Measurements from ENCODE around the gene MAP2K6. TPM values are rescaled to one million over a fixed set of nuclear protein-coding genes. Genes with fewer than 3 reads are reported as not detected.
"Not testable (repeated sequence)": the region's sequence is repeated elsewhere in the genome, so short reads cannot be mapped to it uniquely, and the experiment has no call there.

MAP2K6 gene
- total RNA-seq, 1 donor from 2014 or later = 4.7 TPM

DNA sequence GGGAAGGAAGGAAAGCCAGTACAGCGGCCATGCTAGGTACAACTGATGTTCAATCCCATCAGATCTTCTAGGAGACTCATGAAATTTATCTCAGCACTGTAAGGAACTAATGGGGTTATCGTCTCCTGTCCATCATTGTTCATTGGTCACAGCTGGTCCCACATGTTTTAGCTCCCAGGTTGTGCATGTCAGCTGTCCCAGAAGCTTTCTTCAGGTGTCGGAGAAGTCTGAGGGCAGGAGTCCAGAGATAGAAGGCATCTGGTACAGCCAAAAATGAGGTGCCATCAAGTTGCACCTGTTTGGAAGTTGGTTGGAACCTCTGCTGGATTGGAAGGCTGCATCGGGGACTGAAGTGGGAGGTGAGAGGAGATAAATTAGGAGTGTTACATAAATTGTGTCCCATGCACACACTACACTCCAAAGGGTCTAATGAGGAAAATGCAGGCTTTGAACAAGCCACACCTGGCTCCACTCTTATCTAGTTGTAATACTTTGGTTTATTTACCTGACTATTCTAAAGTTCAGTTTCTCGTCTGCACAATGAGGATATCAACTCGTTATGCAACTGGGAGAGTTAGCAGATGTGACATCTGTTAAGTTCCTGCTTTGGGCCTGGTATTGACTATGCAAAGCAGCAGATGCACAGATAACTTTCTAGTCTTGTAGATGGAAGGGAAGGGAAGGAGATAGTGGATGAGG lies 62.9 kb downstream of the MAP2K6 start:
- Histone ChIP-seq H3K9me3 (no peaks in the 10 kb centered on the region), H3K4me3 (no peak overlapping the region), H3K27ac (no peak overlapping the region), H3K36me3 (no peaks in the 10 kb centered on the region), H3K4me1 (no peaks in the 10 kb centered on the region), H3K27me3 (no peaks in the 10 kb centered on the region)
- TF ChIP-seq, protein P1, sequence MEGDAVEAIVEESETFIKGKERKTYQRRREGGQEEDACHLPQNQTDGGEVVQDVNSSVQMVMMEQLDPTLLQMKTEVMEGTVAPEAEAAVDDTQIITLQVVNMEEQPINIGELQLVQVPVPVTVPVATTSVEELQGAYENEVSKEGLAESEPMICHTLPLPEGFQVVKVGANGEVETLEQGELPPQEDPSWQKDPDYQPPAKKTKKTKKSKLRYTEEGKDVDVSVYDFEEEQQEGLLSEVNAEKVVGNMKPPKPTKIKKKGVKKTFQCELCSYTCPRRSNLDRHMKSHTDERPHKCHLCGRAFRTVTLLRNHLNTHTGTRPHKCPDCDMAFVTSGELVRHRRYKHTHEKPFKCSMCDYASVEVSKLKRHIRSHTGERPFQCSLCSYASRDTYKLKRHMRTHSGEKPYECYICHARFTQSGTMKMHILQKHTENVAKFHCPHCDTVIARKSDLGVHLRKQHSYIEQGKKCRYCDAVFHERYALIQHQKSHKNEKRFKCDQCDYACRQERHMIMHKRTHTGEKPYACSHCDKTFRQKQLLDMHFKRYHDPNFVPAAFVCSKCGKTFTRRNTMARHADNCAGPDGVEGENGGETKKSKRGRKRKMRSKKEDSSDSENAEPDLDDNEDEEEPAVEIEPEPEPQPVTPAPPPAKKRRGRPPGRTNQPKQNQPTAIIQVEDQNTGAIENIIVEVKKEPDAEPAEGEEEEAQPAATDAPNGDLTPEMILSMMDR (IDR thresholded peaks at IDR 0.05) = no peak
- intact Hi-C loops (cut with DNase I) = no loop called here
- ATAC-seq (no peak), DNase-seq (no peak)

DNA sequence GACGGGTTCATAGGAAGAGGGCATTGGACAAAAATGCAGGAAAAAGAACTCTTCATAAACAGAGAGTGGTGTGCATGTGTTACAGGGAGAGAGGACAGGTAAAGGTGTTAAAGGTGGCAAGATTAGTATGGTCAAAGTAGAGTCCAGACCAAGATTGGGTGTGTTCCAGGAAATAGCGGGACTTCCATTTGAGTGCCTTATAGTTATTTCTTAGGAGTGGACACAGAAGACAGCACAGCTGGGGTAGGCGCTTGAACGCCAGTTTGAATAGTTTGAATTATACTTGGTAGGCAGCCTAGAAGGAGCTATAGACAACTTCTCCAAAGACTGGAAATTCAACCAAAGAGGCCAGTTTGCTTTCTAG lies 63.4 kb downstream of the MAP2K6 start:
- H3K27ac ChIP-seq = no peak overlapping the region
- no peak overlapping the region for H3K4me3 ChIP-seq
- H3K4me1 ChIP-seq = no peaks in the 10 kb centered on the region
- intact Hi-C loops (cut with DNase I) = no loop called here
- H3K9me3 ChIP-seq = no peaks in the 10 kb centered on the region
- H3K27me3 ChIP-seq = no peaks in the 10 kb centered on the region
- DNase-seq (no peak), ATAC-seq (no peak)
- no peaks in the 10 kb centered on the region for H3K36me3 ChIP-seq
- TF ChIP-seq, protein P1 (IDR thresholded peaks at IDR 0.05) = no peak

DNA sequence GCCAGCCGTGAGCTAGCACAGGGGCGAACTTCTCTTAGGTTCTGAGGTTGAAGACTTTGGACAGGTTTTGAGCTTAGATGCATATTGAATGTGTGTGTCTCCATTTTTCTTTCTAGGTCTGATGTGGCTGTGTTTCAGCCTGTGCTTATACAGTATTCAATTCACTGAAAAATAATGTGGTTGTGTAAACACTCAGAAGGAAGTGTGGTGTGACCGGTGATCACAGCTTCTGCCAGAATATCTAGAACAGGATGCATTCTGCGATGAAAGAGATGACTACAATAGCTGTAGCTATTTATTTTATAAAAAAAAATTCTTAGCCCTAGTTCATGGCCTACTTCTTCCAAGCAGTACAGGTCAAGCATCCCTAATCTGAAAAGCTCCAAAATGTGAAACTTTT lies 64.4 kb downstream of the MAP2K6 start:
- Histone ChIP-seq H3K9me3 (no peaks in the 10 kb centered on the region), H3K27ac (no peak overlapping the region), H3K36me3 (no peaks in the 10 kb centered on the region), H3K27me3 (no peaks in the 10 kb centered on the region), H3K4me3 (no peak overlapping the region), H3K4me1 (no peaks in the 10 kb centered on the region)
- ATAC-seq (no peak), DNase-seq (no peak)
- TF ChIP-seq, protein P1 (IDR thresholded peaks at IDR 0.05) = no peak
- intact Hi-C loops (cut with DNase I) = no loop called here

DNA sequence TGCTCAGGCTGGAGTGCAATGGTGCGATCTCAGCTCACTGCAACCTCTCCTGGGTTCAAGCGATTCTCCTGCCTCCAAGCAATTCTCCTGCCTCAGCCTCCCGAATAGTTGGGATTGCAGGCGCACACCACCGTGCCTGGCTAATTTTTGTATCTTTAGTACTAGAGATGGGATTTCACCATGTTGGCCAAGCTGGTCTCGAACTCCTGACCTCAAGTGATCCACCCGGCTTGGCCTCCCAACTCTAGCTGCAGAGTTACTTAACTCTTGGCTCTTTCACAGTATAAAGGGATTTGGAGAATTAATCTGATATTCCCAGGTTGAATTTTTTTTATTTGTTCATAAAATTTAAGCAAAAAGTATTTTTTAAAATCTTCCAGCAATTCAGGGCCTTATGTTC lies 65.3 kb downstream of the MAP2K6 start:
- DNase-seq; H3K4me1 ChIP-seq; H3K9me3 ChIP-seq; H3K36me3 ChIP-seq; intact Hi-C loops (cut with DNase I); ATAC-seq; H3K27me3 ChIP-seq; H3K27ac ChIP-seq; H3K4me3 ChIP-seq: not testable (repeated sequence)

DNA sequence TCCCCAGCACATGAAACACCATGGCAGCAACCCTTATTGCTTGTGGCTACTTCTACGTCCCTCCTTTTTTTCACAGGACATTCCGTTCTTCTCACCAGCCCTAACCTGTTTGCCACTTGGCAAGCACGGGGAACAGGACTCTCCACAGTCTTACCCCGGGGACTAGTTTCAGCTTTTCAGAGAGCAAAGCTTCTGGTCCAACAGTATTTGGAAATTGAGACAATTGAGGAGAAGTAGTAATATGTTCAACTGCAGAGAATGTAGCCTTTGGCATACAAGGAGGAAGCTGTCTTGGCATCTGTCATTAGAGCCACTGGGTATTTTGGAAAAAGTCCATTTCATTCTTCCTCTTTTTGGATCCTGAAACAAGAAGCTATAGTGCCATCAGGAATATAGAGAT lies 65.7 kb downstream of the MAP2K6 start:
- no peak for ATAC-seq
- H3K4me1 ChIP-seq = no peaks in the 10 kb centered on the region

DNA sequence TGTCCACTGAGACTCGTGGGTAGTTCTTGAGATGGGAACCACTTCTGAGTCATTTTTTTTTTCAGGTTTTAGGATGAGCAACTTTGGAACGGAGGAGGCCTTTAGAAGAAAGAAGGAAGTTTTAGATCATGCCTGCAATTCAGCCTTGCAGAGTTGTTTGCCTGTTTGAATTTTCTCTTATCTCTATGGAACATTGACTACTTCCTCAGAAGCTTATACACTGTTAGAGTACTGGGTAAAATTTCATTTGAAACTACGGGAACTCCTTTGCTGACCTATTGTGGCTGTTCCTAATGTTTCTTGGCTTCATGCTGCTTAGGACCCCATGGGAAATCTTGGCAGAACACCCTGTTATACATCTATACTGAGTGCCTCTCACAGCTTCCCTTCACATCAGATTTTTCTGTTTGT lies 70.8 kb downstream of the MAP2K6 start:
- Histone ChIP-seq H3K4me3 (no peak overlapping the region), H3K36me3 (no peaks in the 10 kb centered on the region), H3K9me3 (no peaks in the 10 kb centered on the region), H3K27ac (no peak overlapping the region), H3K4me1 (no peaks in the 10 kb centered on the region), H3K27me3 (no peaks in the 10 kb centered on the region)
- ATAC-seq (no peak), DNase-seq (no peak)
- TF ChIP-seq, protein P1 (IDR thresholded peaks at IDR 0.05) = no peak
- intact Hi-C loops (cut with DNase I) = no loop called here

More for the DNA sequence above, 65.7 kb downstream of the MAP2K6 start:
- no peak for DNase-seq
- Histone ChIP-seq H3K27ac (no peak overlapping the region), H3K4me3 (no peak overlapping the region), H3K9me3 (no peaks in the 10 kb centered on the region), H3K36me3 (no peaks in the 10 kb centered on the region), H3K27me3 (no peaks in the 10 kb centered on the region)
- TF ChIP-seq, protein P1 (IDR thresholded peaks at IDR 0.05) = no peak
- intact Hi-C loops (cut with DNase I) = no loop called here

Measured in upper lobe of right lung (tissue), 1 donor.